D721Med (cell line): Measurements from ENCODE around the gene DNAJC2.

ENCODE experiments used
- DNase-seq: peaks from one replicate; pipeline ENCODE4 v3.0.0; 2011; ENCODE audit warnings: low spot score; ENCODE audit not compliant: insufficient read length
- FAIRE-seq: peaks from 2 replicates; lab custom pipeline; 2011; peaks lifted over from hg19 to GRCh38; lab: Jason Lieb, UNC
- CTCF ChIP-seq: IDR thresholded peaks from 2 replicates; pipeline ENCODE4 v1.5.1; 2012; ENCODE audit warnings: mild to moderate bottlenecking, control low read depth; ENCODE audit not compliant: insufficient read depth; ENCODE audit errors: missing control alignments

The DNAJC2 gene

GRCh38 chr7:103348959-103349358, 4.4 kb upstream of the DNAJC2 start:
- DNase-seq, result no peak
- TF ChIP-seq CTCF, result no peak
- no peak for FAIRE-seq

GRCh38 chr7:103348452-103348851, 3.9 kb upstream of the DNAJC2 start:
- FAIRE-seq, result no peak
- DNase-seq, result no peak

GRCh38 chr7:103347507-103348267, 3.1 kb upstream of the DNAJC2 start, which contains the start of gene PSMC2:
TSS of gene PSMC2 (plus strand) at chr7:103347643. CDS start at chr7:103347712, 69 bp downstream.
- no peak for FAIRE-seq
- no peak for TF ChIP-seq CTCF
- peak; percentile 63 for DNase-seq

More at GRCh38 chr7:103348452-103348851, 3.9 kb upstream of the DNAJC2 start:
- no peak for TF ChIP-seq CTCF

GRCh38 chr7:103346396-103346795, 1.8 kb upstream of the DNAJC2 start:
- no peak for FAIRE-seq
- DNase-seq, result no peak
- no peak for TF ChIP-seq CTCF

GRCh38 chr7:103343758-103344452, 662 bp downstream of the DNAJC2 start:
- no peak for TF ChIP-seq CTCF
- DNase-seq, result no peak
- no peak for FAIRE-seq

GRCh38 chr7:103343332-103343731, 1.2 kb downstream of the DNAJC2 start:
- DNase-seq (no peak), FAIRE-seq (no peak)
- no peak for TF ChIP-seq CTCF
